Measurements from ENCODE around the gene FUOM. TPM values are rescaled to one million over a fixed set of nuclear protein-coding genes. Genes with fewer than 3 reads are reported as not detected.
A peak's percentile ranks its signal among the peaks of the same experiment; 100 is the strongest.

FUOM gene
- total RNA-seq, 3 donors from 2014 or later: 40.7 to 47.4 (median 46.6) TPM

- H3K27me3 Mint-ChIP-seq (ENCODE audit: low read depth): no peaks in the 10 kb centered on the region
- no peak overlapping the region for H3K4me3 Mint-ChIP-seq
- H3K36me3 Mint-ChIP-seq (ENCODE audit: insufficient read depth): peaks cover 18% of the 10 kb centered on the region
- no peaks in the 10 kb centered on the region for H3K9me3 Mint-ChIP-seq
- peaks cover 7% of the 10 kb centered on the region for H3K4me1 Mint-ChIP-seq (ENCODE audit: low read depth)
- DNase-seq: no peak
- ATAC-seq: no peak
These were observed 8.3 kb upstream of the FUOM start for GRCh38 chr10:133366130-133366478.

GRCh38 chr10:133365461-133366129, 7.8 kb upstream of the FUOM start:
- DNase-seq (no peak), ATAC-seq (no peak)
- Mint-ChIP-seq H3K4me3 (no peak overlapping the region), H3K27me3 (ENCODE audit: low read depth) (no peaks in the 10 kb centered on the region), H3K9me3 (no peaks in the 10 kb centered on the region), H3K36me3 (ENCODE audit: insufficient read depth) (peaks cover 18% of the 10 kb centered on the region), H3K4me1 (ENCODE audit: low read depth) (peaks cover 7% of the 10 kb centered on the region)

- H3K27me3 Mint-ChIP-seq (ENCODE audit: low read depth): no peaks in the 10 kb centered on the region
- DNase-seq (no peak), ATAC-seq (no peak)
- H3K9me3 Mint-ChIP-seq: no peaks in the 10 kb centered on the region
- peaks cover 7% of the 10 kb centered on the region for H3K4me1 Mint-ChIP-seq (ENCODE audit: low read depth)
- peaks cover 12% of the 10 kb centered on the region for H3K36me3 Mint-ChIP-seq (ENCODE audit: insufficient read depth)
- H3K4me3 Mint-ChIP-seq: no peak overlapping the region
These were observed 7.0 kb upstream of the FUOM start for GRCh38 chr10:133364645-133365431.

- ATAC-seq: no peak
- H3K9me3 Mint-ChIP-seq: no peaks in the 10 kb centered on the region
- H3K36me3 Mint-ChIP-seq (ENCODE audit: insufficient read depth): peaks cover 7% of the 10 kb centered on the region
- DNase-seq: no peak
- no peaks in the 10 kb centered on the region for H3K27me3 Mint-ChIP-seq (ENCODE audit: low read depth)
- no peak overlapping the region for H3K4me3 Mint-ChIP-seq
- H3K4me1 Mint-ChIP-seq (ENCODE audit: low read depth): peaks cover 7% of the 10 kb centered on the region
These were observed 5.0 kb upstream of the FUOM start for GRCh38 chr10:133362846-133363245.

GRCh38 chr10:133361773-133362441, 4.1 kb upstream of the FUOM start:
- Mint-ChIP-seq H3K4me3 (no peak overlapping the region), H3K4me1 (ENCODE audit: low read depth) (peaks cover 7% of the 10 kb centered on the region), H3K27me3 (ENCODE audit: low read depth) (no peaks in the 10 kb centered on the region), H3K36me3 (ENCODE audit: insufficient read depth) (peaks cover 7% of the 10 kb centered on the region), H3K9me3 (no peaks in the 10 kb centered on the region)
- no peak for DNase-seq
- ATAC-seq: no peak

- no peaks in the 10 kb centered on the region for H3K9me3 Mint-ChIP-seq
- H3K36me3 Mint-ChIP-seq (ENCODE audit: insufficient read depth): peaks cover 7% of the 10 kb centered on the region
- peaks cover 7% of the 10 kb centered on the region for H3K4me1 Mint-ChIP-seq (ENCODE audit: low read depth)
- no peaks in the 10 kb centered on the region for H3K27me3 Mint-ChIP-seq (ENCODE audit: low read depth)
- ATAC-seq (no peak), DNase-seq (no peak)
- no peak overlapping the region for H3K4me3 Mint-ChIP-seq
These were observed 3.4 kb upstream of the FUOM start for GRCh38 chr10:133361227-133361626.

- Mint-ChIP-seq H3K36me3 (ENCODE audit: insufficient read depth) (peaks cover 10% of the 10 kb centered on the region), H3K4me1 (ENCODE audit: low read depth) (peaks cover 10% of the 10 kb centered on the region), H3K4me3 (no peak overlapping the region), H3K27me3 (ENCODE audit: low read depth) (no peaks in the 10 kb centered on the region), H3K9me3 (no peaks in the 10 kb centered on the region)
- ATAC-seq (no peak), DNase-seq (no peak)
These were observed 2.3 kb upstream of the FUOM start for GRCh38 chr10:133359972-133360610.

GRCh38 chr10:133359554-133359971, 1.7 kb upstream of the FUOM start:
- peak; percentile 28 for DNase-seq
- no peaks in the 10 kb centered on the region for H3K27me3 Mint-ChIP-seq (ENCODE audit: low read depth)
- ATAC-seq: no peak

GRCh38 chr10:133358925-133359310, 1.1 kb upstream of the FUOM start:
- Mint-ChIP-seq H3K36me3 (ENCODE audit: insufficient read depth) (peaks cover 10% of the 10 kb centered on the region), H3K4me3 (no peak overlapping the region), H3K27me3 (ENCODE audit: low read depth) (no peaks in the 10 kb centered on the region), H3K4me1 (ENCODE audit: low read depth) (peaks cover 10% of the 10 kb centered on the region), H3K9me3 (no peaks in the 10 kb centered on the region)
- DNase-seq (no peak), ATAC-seq (no peak)

More at GRCh38 chr10:133359554-133359971, 1.7 kb upstream of the FUOM start:
- Mint-ChIP-seq H3K9me3 (no peaks in the 10 kb centered on the region), H3K36me3 (ENCODE audit: insufficient read depth) (peaks cover 10% of the 10 kb centered on the region), H3K4me3 (no peak overlapping the region), H3K4me1 (ENCODE audit: low read depth) (peaks cover 10% of the 10 kb centered on the region)

GRCh38 chr10:133358162-133358924, 524 bp upstream of the FUOM start:
- no peak overlapping the region for H3K4me3 Mint-ChIP-seq
- H3K36me3 Mint-ChIP-seq (ENCODE audit: insufficient read depth): peaks cover 10% of the 10 kb centered on the region
- peak in 1 of 2 donors; percentile 7 for ATAC-seq
- H3K4me1 Mint-ChIP-seq (ENCODE audit: low read depth): peaks cover 10% of the 10 kb centered on the region
- no peaks in the 10 kb centered on the region for H3K27me3 Mint-ChIP-seq (ENCODE audit: low read depth)
- no peak for DNase-seq
- no peaks in the 10 kb centered on the region for H3K9me3 Mint-ChIP-seq

- ATAC-seq: no peak
- H3K9me3 Mint-ChIP-seq: no peaks in the 10 kb centered on the region
- H3K4me3 Mint-ChIP-seq: peak overlapping the region; percentile 81
- no peaks in the 10 kb centered on the region for H3K27me3 Mint-ChIP-seq (ENCODE audit: low read depth)
- H3K4me1 Mint-ChIP-seq (ENCODE audit: low read depth): peaks cover 7% of the 10 kb centered on the region
- peaks cover 3% of the 10 kb centered on the region for H3K36me3 Mint-ChIP-seq (ENCODE audit: insufficient read depth)
- DNase-seq: no peak
These were observed 1.1 kb downstream of the FUOM start for GRCh38 chr10:133356549-133357284.

- ATAC-seq: no peak
- Mint-ChIP-seq H3K36me3 (ENCODE audit: insufficient read depth) (peaks cover 3% of the 10 kb centered on the region), H3K4me3 (peak overlapping the region; percentile 67), H3K4me1 (ENCODE audit: low read depth) (peaks cover 3% of the 10 kb centered on the region), H3K9me3 (no peaks in the 10 kb centered on the region), H3K27me3 (ENCODE audit: low read depth) (no peaks in the 10 kb centered on the region)
- DNase-seq: no peak
These were observed 1.8 kb downstream of the FUOM start for GRCh38 chr10:133355991-133356390.

GRCh38 chr10:133355266-133355665, 2.6 kb downstream of the FUOM start:
- Mint-ChIP-seq H3K4me1 (ENCODE audit: low read depth) (peaks cover 3% of the 10 kb centered on the region), H3K27me3 (ENCODE audit: low read depth) (no peaks in the 10 kb centered on the region), H3K4me3 (no peak overlapping the region), H3K36me3 (ENCODE audit: insufficient read depth) (peaks cover 3% of the 10 kb centered on the region), H3K9me3 (no peaks in the 10 kb centered on the region)
- ATAC-seq (no peak), DNase-seq (no peak)
